HL-60 (cell line): Measurements from ENCODE around the gene NEDD4L.

ENCODE experiments used
- CTCF ChIP-seq: IDR thresholded peaks from one replicate; pipeline ENCODE4 v1.5.1; 2011; ENCODE audit warnings: low read length, control low read depth, inconsistent platforms; ENCODE audit not compliant: insufficient read depth
- REST ChIP-seq: IDR thresholded peaks from 2 replicates; pipeline ENCODE4 v1.6.1; 2012; ENCODE audit warnings: low read depth; ENCODE audit not compliant: insufficient replicate concordance

- no peak for TF ChIP-seq CTCF
- TF ChIP-seq REST: no peak
These were observed 363.2 kb downstream of the NEDD4L start for GRCh38 chr18:58407263-58407648.
